HEK293 (cell line): Measurements from ENCODE around the gene MEOX1.

ENCODE experiments used
- CTCF ChIA-PET: fragments of 350-600 bp; formaldehyde crosslinking; extraction: SDS; loops from one replicate; lab custom pipeline; 2021; ENCODE audit warnings: antibody characterized with exemption; lab: Yijun Ruan, JAX
- POLR2A ChIA-PET: fragments of 300-600 bp; formaldehyde crosslinking; extraction: SDS; loops from one replicate; lab custom pipeline; 2020; ENCODE audit warnings: antibody characterized with exemption, inconsistent platforms; lab: Yijun Ruan, JAX
- H3K27ac ChIP-seq: fragments of 200-500 bp; sonication (Bioruptor generic); 2 replicates; pipeline ENCODE4 v1.5.1; 2014; ENCODE audit warnings: low read depth, low read length, control low read depth, inconsistent platforms; ENCODE audit errors: extremely low read depth
- H3K36me3 ChIP-seq, 2 experiments: fragments of 200-500 bp in 1 of 2; sonication (Bioruptor generic) in 1 of 2; 1 replicate in 1 of 2; 2 replicates in 1 of 2; pipeline ENCODE4 v1.5.1; 2014 to 2017; ENCODE audit warnings: inconsistent platforms in 2 of 2, low read length in 2 of 2; ENCODE audit not compliant: control insufficient read depth in 2 of 2, insufficient read depth in 1 of 2
- H3K4me1 ChIP-seq: fragments of 200-500 bp; sonication (Bioruptor generic); 2 replicates; pipeline ENCODE4 v1.5.1; 2014; ENCODE audit warnings: mild to moderate bottlenecking, low read length, inconsistent platforms; ENCODE audit not compliant: control insufficient read depth, insufficient read depth
- H3K4me3 ChIP-seq: 2 replicates; pipeline ENCODE4 v1.5.1; 2011; ENCODE audit warnings: low read depth, mild to moderate bottlenecking, control low read depth, low read length, moderate library complexity
- H3K9me3 ChIP-seq: fragments of 200-500 bp; sonication (Bioruptor generic); 2 replicates; pipeline ENCODE4 v1.5.1; 2014; ENCODE audit warnings: low read depth, low read length, inconsistent platforms; ENCODE audit not compliant: control insufficient read depth, insufficient read depth
- OSR2 ChIP-seq: fragments of 450-650 bp; formaldehyde crosslinking; IDR thresholded peaks from 2 replicates; pipeline ENCODE4 v1.5.1; 2016; ENCODE audit warnings: missing biosample characterization, missing genetic modification characterization
- PRDM1 ChIP-seq: fragments of 450-650 bp; formaldehyde crosslinking; IDR thresholded peaks from 2 replicates; pipeline ENCODE4; 2016; ENCODE audit warnings: missing biosample characterization, missing genetic modification characterization
- TCF7L2 ChIP-seq: IDR thresholded peaks from 2 replicates; pipeline ENCODE4 v1.6.1; 2011; ENCODE audit warnings: low read depth, mild to moderate bottlenecking, inconsistent platforms, low read length, moderate library complexity, borderline replicate concordance
- ZNF10 ChIP-seq: fragments of 450-650 bp; formaldehyde crosslinking; IDR thresholded peaks from 2 replicates; pipeline ENCODE4 v1.5.1; 2017; ENCODE audit warnings: missing biosample characterization, missing genetic modification characterization
- ZNF121 ChIP-seq: fragments of 450-650 bp; formaldehyde crosslinking; IDR thresholded peaks from 2 replicates; pipeline ENCODE4 v1.5.1; 2016; ENCODE audit warnings: missing biosample characterization, missing genetic modification characterization
- ZNF175 ChIP-seq: fragments of 450-650 bp; formaldehyde crosslinking; IDR thresholded peaks from 2 replicates; pipeline ENCODE4 v1.5.1; 2016; ENCODE audit warnings: missing biosample characterization, missing genetic modification characterization
- ZNF202 ChIP-seq: fragments of 450-650 bp; formaldehyde crosslinking; IDR thresholded peaks from 2 replicates; pipeline ENCODE4 v1.5.1; 2016; ENCODE audit warnings: missing biosample characterization, missing genetic modification characterization, borderline replicate concordance
- ZNF211 ChIP-seq: fragments of 450-650 bp; formaldehyde crosslinking; IDR thresholded peaks from 2 replicates; pipeline ENCODE4 v1.5.1; 2016; ENCODE audit warnings: low read depth, missing biosample characterization, missing genetic modification characterization
- ZNF23 ChIP-seq: fragments of 450-650 bp; formaldehyde crosslinking; IDR thresholded peaks from 2 replicates; pipeline ENCODE4 v1.5.1; 2016; ENCODE audit warnings: missing biosample characterization, missing genetic modification characterization, borderline replicate concordance
- ZNF280C ChIP-seq: fragments of 450-650 bp; formaldehyde crosslinking; IDR thresholded peaks from 2 replicates; pipeline ENCODE4 v1.5.1; 2016; ENCODE audit warnings: missing biosample characterization, missing genetic modification characterization
- ZNF362 ChIP-seq: fragments of 450-650 bp; formaldehyde crosslinking; IDR thresholded peaks from 2 replicates; pipeline ENCODE4 v1.5.1; 2016; ENCODE audit warnings: missing biosample characterization, missing genetic modification characterization
- ZNF398 ChIP-seq: fragments of 450-650 bp; formaldehyde crosslinking; IDR thresholded peaks from 2 replicates; pipeline ENCODE4 v1.5.1; 2017; ENCODE audit warnings: missing biosample characterization, missing genetic modification characterization
- ZNF416 ChIP-seq: fragments of 450-650 bp; formaldehyde crosslinking; IDR thresholded peaks from 2 replicates; pipeline ENCODE4 v1.5.1; 2016; ENCODE audit warnings: missing biosample characterization, missing genetic modification characterization
- ZNF426 ChIP-seq: fragments of 450-650 bp; formaldehyde crosslinking; IDR thresholded peaks from 2 replicates; pipeline ENCODE4 v1.5.1; 2017; ENCODE audit warnings: missing biosample characterization, missing genetic modification characterization, mild to moderate bottlenecking, inconsistent platforms, moderate library complexity
- ZNF433 ChIP-seq: fragments of 450-650 bp; formaldehyde crosslinking; IDR thresholded peaks from 2 replicates; pipeline ENCODE4 v1.5.1; 2016; ENCODE audit warnings: missing biosample characterization, missing genetic modification characterization, low read depth
- ZNF521 ChIP-seq: fragments of 450-650 bp; formaldehyde crosslinking; IDR thresholded peaks from 2 replicates; pipeline ENCODE4 v1.5.1; 2017; ENCODE audit warnings: missing biosample characterization, mild to moderate bottlenecking, missing genetic modification characterization
- ZNF580 ChIP-seq: fragments of 450-650 bp; formaldehyde crosslinking; IDR thresholded peaks from 2 replicates; pipeline ENCODE4 v1.5.1; 2016; ENCODE audit warnings: missing biosample characterization, missing genetic modification characterization
- ZNF600 ChIP-seq: fragments of 450-650 bp; formaldehyde crosslinking; IDR thresholded peaks from 2 replicates; pipeline ENCODE4 v1.5.1; 2016; ENCODE audit warnings: missing biosample characterization, missing genetic modification characterization
- ZNF610 ChIP-seq: fragments of 450-650 bp; formaldehyde crosslinking; IDR thresholded peaks from 2 replicates; pipeline ENCODE4 v1.5.1; 2016; ENCODE audit warnings: missing biosample characterization, missing genetic modification characterization, borderline replicate concordance
- ZNF629 ChIP-seq: fragments of 450-650 bp; formaldehyde crosslinking; IDR thresholded peaks from 2 replicates; pipeline ENCODE4 v1.5.1; 2017; ENCODE audit warnings: missing biosample characterization, missing genetic modification characterization
- ZNF645 ChIP-seq: fragments of 450-650 bp; formaldehyde crosslinking; IDR thresholded peaks from 2 replicates; pipeline ENCODE4; 2016; ENCODE audit warnings: missing biosample characterization, missing genetic modification characterization
- ZNF791 ChIP-seq: fragments of 450-650 bp; formaldehyde crosslinking; IDR thresholded peaks from 2 replicates; pipeline ENCODE4 v1.5.1; 2016; ENCODE audit warnings: missing biosample characterization, missing genetic modification characterization
- ZNF792 ChIP-seq: fragments of 450-650 bp; formaldehyde crosslinking; IDR thresholded peaks from 2 replicates; pipeline ENCODE4 v1.5.1; 2016; ENCODE audit warnings: missing biosample characterization, missing genetic modification characterization

Gene MEOX1

GRCh38 chr17:43632221-43632620, 29.5 kb downstream of the MEOX1 start:
- Histone ChIP-seq H3K27ac (no peak overlapping the region), H3K9me3 (no peaks in the 10 kb centered on the region), H3K4me3 (no peak overlapping the region), H3K4me1 (peaks cover 7% of the 10 kb centered on the region), H3K36me3 (no peaks in the 10 kb centered on the region)
- ChIA-PET CTCF (interaction anchor here (2.2 kb wide), 1 partner anchor 41 kb away, joined by 5 read pairs; no protein-coding TSS in a partner anchor), POLR2A (no interaction called here)
- TF ChIP-seq ZNF362 (tag by site-specific recombination) (no peak), ZNF521 (tag by site-specific recombination) (no peak), ZNF175 (tag by site-specific recombination) (no peak), ZNF580 (tag by site-specific recombination) (no peak), ZNF629 (tag by site-specific recombination) (no peak), ZNF280C (no peak), ZNF23 (tag by site-specific recombination) (no peak), ZNF121 (no peak), ZNF202 (tag by site-specific recombination) (no peak), OSR2 (tag by site-specific recombination) (no peak), ZNF10 (tag by site-specific recombination) (no peak), ZNF211 (tag by site-specific recombination) (no peak), ZNF433 (tag by site-specific recombination) (no peak), ZNF792 (no peak), ZNF610 (tag by site-specific recombination) (no peak), TCF7L2 (no peak), ZNF791 (no peak), ZNF645 (tag by site-specific recombination) (no peak), PRDM1 (no peak), ZNF398 (tag by site-specific recombination) (no peak)

GRCh38 chr17:43631429-43631828, 30.3 kb downstream of the MEOX1 start:
- Histone ChIP-seq H3K36me3 (no peaks in the 10 kb centered on the region), H3K4me1 (peaks cover 7% of the 10 kb centered on the region), H3K27ac (no peak overlapping the region), H3K9me3 (no peaks in the 10 kb centered on the region), H3K4me3 (no peak overlapping the region)
- POLR2A ChIA-PET: no interaction called here
- CTCF ChIA-PET: interaction anchor here (0.5 to 2.2 kb wide), 4 partner anchors 22 to 714 kb away, joined by 3 to 5 read pairs (median 3); no protein-coding TSS in a partner anchor
- TF ChIP-seq ZNF600 (tag by site-specific recombination): no peak
- TF ChIP-seq ZNF426 (tag by site-specific recombination): no peak
- no peak for TF ChIP-seq ZNF416 (tag by site-specific recombination)
